Ovary (tissue), 9 donors: ENCODE results near the gene SORCS3. TPM values are rescaled to one million over a fixed set of nuclear protein-coding genes. Genes with fewer than 3 reads are reported as not detected.

Experiments used
- DNase-seq, 5 donors: peaks; one replicate each; pipeline ENCODE4 v3.0.0-alpha.2; 2019 to 2020
- H3K27ac ChIP-seq, 2 donors: fragments of 200-600 bp; one replicate each; pipeline versions ENCODE4 v1.5.1 to v1.8.0; 2019 to 2022
- H3K27me3 ChIP-seq: fragments of 200-600 bp; one replicate; pipeline ENCODE4 v1.8.0; 2022
- H3K36me3 ChIP-seq: fragments of 200-600 bp; sonication (generic); one replicate; pipeline ENCODE4 v1.5.1; 2019
- H3K4me1 ChIP-seq: one replicate; pipeline ENCODE4 v1.8.1; 2013; ENCODE audit warnings: mild to moderate bottlenecking, moderate library complexity; ENCODE audit not compliant: insufficient read depth
- H3K4me3 ChIP-seq: fragments of 200-600 bp; sonication (generic); one replicate; pipeline ENCODE4 v1.5.1; 2017
- H3K9me3 ChIP-seq, 2 donors: fragments of 200-600 bp in 1 of 2; sonication (generic) in 1 of 2; one replicate each; pipeline versions ENCODE4 v1.5.1 to v1.8.1; 2013 to 2019; ENCODE audit warnings: mild to moderate bottlenecking in 1 of 2, moderate library complexity in 1 of 2
- EP300 ChIP-seq: sonication (generic); formaldehyde crosslinking; IDR thresholded peaks from one replicate; pipeline ENCODE4 v1.6.1; 2017; ENCODE audit warnings: antibody characterized with exemption
- POLR2A ChIP-seq: fragments of 450-650 bp; IDR thresholded peaks from one replicate; pipeline ENCODE4 v1.6.1; 2017; ENCODE audit warnings: antibody characterized with exemption, mild to moderate bottlenecking, moderate library complexity
- WGBS, 3 donors: extraction: QIAGEN DNeasy Blood & Tissue Kit in 1 of 3; methylation state at CpG; one replicate each; pipeline versions ENCODE4 v1.1.5 to v1.1.7; 2013 to 2017; 5-methylcytosine and 5-hydroxymethylcytosine counted together
- intact Hi-C, 4 donors: fragments of 100-400 bp; cut with DNase I; formaldehyde crosslinking; loops; one replicate each; pipeline versions ENCODE4 v1.11.0 to v1.15.1; 2022 to 2023
- polyA plus RNA-seq, 2 donors: library from polyadenylated mRNA; stranded (reverse); fragments of 200-250 nt in 1 of 2; fragments of 350-450 nt in 1 of 2; fragmentation: Illumina TruSeq in 1 of 2; extraction: RNeasy Lipid Tissue Mini Kit (QIAGEN cat#74804) in 1 of 2; gene quantifications; one replicate each; pipeline ENCODE4 v1.2.3, GENCODE V29; 2013 to 2014
- total RNA-seq, 7 donors: library from RNA; depleted of rRNA in 2 of 7; stranded (reverse); fragments of >200 nt in 2 of 7; fragmentation: NEBNext Ultra II Directional in 3 of 7; extraction: Animal tissue kit (Norgen Biotek cat#: 25700) in 3 of 7; gene quantifications; one replicate each; pipeline versions ENCODE4 v1.1.0 to v1.2.4, GENCODE V29; 2016 to 2023
- TF ChIP-seq, protein P1 (sequence below), 3 donors: fragments of 450-650 bp in 2 of 3; fragments of 200-600 bp in 1 of 3; IDR thresholded peaks; one replicate each; pipeline versions ENCODE4 v1.5.1 to v1.8.0; 2016 to 2022; ENCODE audit warnings: antibody characterized with exemption in 3 of 3, mild to moderate bottlenecking in 1 of 3
- donor health status: DM: no; HTN: no; CAD: no; lungs with moderate emphysema.
- donor health status: DM: no; HTN: no; CAD: no.
- donor health status: Bipolar disorder and iron deficiency.
- donor health status: DM: yes; HTN: yes; CAD: no.
- donor health status: DM: no; HTN: no; CAD: no.
- donor health status: DM: yes; HTN: yes; CAD: no.

SORCS3 gene
- total and polyA plus RNA-seq, 9 donors = 0.07 to 4.5 (median 0.79) TPM; not detected in 1

DNA sequence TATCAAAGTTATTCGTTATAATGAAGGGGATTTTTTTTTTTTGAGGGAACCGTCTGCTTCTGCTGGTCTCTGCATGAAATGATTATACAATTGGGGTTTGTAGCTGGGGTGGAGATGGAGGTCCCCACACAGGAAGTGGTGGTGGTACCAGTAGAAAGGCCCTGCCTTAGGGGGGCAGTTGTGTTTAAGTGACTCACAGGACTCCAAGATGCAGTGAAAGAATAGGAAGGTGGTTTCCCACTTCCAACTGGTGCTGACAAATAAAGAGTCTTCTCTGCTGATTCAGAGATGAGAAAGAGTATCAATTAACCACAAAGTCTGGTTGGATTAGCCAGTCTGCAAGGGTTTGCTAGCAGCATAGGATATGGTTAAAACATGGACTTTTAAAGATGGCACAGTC lies 376.0 kb downstream of the SORCS3 start:
- TF ChIP-seq EP300 = no peak
- TF ChIP-seq, protein P1, sequence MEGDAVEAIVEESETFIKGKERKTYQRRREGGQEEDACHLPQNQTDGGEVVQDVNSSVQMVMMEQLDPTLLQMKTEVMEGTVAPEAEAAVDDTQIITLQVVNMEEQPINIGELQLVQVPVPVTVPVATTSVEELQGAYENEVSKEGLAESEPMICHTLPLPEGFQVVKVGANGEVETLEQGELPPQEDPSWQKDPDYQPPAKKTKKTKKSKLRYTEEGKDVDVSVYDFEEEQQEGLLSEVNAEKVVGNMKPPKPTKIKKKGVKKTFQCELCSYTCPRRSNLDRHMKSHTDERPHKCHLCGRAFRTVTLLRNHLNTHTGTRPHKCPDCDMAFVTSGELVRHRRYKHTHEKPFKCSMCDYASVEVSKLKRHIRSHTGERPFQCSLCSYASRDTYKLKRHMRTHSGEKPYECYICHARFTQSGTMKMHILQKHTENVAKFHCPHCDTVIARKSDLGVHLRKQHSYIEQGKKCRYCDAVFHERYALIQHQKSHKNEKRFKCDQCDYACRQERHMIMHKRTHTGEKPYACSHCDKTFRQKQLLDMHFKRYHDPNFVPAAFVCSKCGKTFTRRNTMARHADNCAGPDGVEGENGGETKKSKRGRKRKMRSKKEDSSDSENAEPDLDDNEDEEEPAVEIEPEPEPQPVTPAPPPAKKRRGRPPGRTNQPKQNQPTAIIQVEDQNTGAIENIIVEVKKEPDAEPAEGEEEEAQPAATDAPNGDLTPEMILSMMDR (IDR thresholded peaks at IDR 0.05) = no peak
- intact Hi-C loops = no loop called here
- no peak overlapping the region for H3K27ac ChIP-seq
- 42 to 78% (median 61%) methylated on average over 2 of the region's 2 CpGs for WGBS, 3 donors
- no peak for DNase-seq
- H3K36me3 ChIP-seq = no peaks in the 10 kb centered on the region
- no peaks in the 10 kb centered on the region for H3K4me1 ChIP-seq
- no peak overlapping the region for H3K4me3 ChIP-seq
- no peaks in the 10 kb centered on the region for H3K9me3 ChIP-seq
- H3K27me3 ChIP-seq = no peaks in the 10 kb centered on the region

DNA sequence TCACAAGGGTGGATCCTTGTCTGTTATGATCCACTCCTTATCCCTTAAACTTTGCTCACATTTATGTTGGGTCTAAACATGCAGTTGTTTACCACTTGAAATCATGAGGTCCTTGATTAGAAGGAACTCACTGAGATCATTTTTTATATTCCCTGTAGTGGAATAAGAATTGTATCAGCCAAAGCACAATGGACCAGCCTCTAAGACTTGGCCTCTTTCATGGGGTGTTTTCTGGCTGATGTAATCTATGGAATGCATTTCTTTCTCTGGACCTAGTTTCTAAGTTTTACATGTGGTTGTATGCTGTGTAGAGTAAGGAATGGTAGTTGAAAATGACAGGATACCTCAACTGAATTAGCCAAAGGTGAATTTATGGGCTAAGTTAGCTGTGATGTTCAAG lies 376.6 kb downstream of the SORCS3 start:
- TF ChIP-seq POLR2A (no peak), EP300 (no peak)
- TF ChIP-seq, protein P1 (IDR thresholded peaks at IDR 0.05) = no peak
- Histone ChIP-seq H3K4me1 (no peaks in the 10 kb centered on the region), H3K27ac (no peak overlapping the region), H3K27me3 (no peaks in the 10 kb centered on the region), H3K9me3 (no peaks in the 10 kb centered on the region), H3K36me3 (no peaks in the 10 kb centered on the region), H3K4me3 (no peak overlapping the region)
- intact Hi-C loops = no loop called here
- DNase-seq = no peak

DNA sequence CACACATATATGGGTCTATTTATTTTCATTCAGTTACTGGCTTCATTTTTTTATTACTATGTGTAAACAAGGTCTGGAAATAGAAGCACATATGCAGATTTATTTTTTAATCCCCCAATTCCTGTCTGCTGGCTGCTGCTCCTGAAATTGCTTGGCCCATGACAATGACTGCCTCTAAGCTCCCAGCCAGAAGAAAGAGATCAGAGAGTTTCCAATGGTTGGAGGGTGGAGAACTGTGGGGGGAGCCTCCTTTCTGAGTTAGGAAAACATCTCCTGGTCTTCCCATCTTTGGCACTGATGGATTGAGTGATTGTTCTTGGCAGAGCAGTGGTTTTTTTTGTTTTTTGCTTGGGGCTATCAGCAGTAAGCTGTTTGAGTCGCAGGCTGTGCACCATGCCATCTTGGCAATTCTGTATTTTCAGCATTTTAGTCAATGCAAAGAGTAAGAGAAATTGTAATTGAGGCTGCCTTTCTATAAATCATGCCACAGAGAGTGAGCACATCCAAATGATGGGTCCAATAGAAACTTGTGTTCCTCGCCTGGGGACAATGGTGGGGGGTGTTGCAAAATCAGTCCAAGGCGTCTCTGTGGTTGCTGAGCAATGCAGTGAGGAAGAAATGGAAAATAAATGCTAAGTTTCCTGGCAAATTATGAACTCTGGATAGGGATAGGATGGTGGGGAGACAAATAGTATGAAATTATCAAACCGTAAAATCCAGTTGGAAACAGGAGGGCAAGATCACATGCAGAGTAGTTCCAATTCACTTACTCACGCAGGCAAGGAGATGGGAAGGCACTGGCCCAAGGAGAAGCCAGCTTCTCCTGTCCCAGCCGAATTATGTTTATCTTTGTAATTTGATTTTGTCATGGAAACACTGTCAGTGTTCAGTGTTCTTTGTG lies 382.4 kb downstream of the SORCS3 start:
- DNase-seq = no peak
- TF ChIP-seq, protein P1 (IDR thresholded peaks at IDR 0.05) = no peak
- TF ChIP-seq EP300 (no peak), POLR2A (no peak)
- Histone ChIP-seq H3K27me3 (no peaks in the 10 kb centered on the region), H3K36me3 (no peaks in the 10 kb centered on the region), H3K4me3 (no peak overlapping the region), H3K4me1 (no peaks in the 10 kb centered on the region), H3K9me3 (no peaks in the 10 kb centered on the region), H3K27ac (no peak overlapping the region)
- intact Hi-C loops = no loop called here
- 58 to 63% (median 61%) methylated on average over 6 of the region's 6 CpGs for WGBS, 3 donors

GRCh38 chr10:105024184-105024583 lies 383.1 kb downstream of the SORCS3 start:
- no peaks in the 10 kb centered on the region for H3K36me3 ChIP-seq
- no peaks in the 10 kb centered on the region for H3K9me3 ChIP-seq
- no peak overlapping the region for H3K4me3 ChIP-seq
- intact Hi-C loops = no loop called here
- no peaks in the 10 kb centered on the region for H3K4me1 ChIP-seq
- DNase-seq = no peak
- no peaks in the 10 kb centered on the region for H3K27me3 ChIP-seq
- no peak overlapping the region for H3K27ac ChIP-seq
- no peak for TF ChIP-seq POLR2A
- TF ChIP-seq, protein P1 (IDR thresholded peaks at IDR 0.05) = no peak
